GM10266 (cell line): ENCODE measurements around the gene CHST9.

ENCODE experiments used
- DNase-seq: peaks from one replicate; pipeline ENCODE4 v3.0.0; 2012; ENCODE audit errors: extremely low spot score
- CTCF ChIP-seq: IDR thresholded peaks from 2 replicates; pipeline ENCODE4 v1.5.1; 2012; ENCODE audit warnings: mild to moderate bottlenecking, low read depth; ENCODE audit not compliant: control insufficient read depth, insufficient read depth; ENCODE audit errors: missing control alignments

Gene CHST9

GRCh38 chr18:26862084-26862483, 323.0 kb downstream of the CHST9 start:
- no peak for DNase-seq
- TF ChIP-seq CTCF = no peak
